CD4-positive, alpha-beta T cell (primary cell): ENCODE results near the gene GLP2R. TPM values are rescaled to one million over a fixed set of nuclear protein-coding genes. Genes with fewer than 3 reads are reported as not detected.

ENCODE experiments used
- ATAC-seq: fragments of 200-7000 bp; cut with Tn5 transposase; one replicate; pipeline ENCODE4 v1.10.0; 2022; ENCODE audit warnings: mild to moderate bottlenecking; ENCODE audit not compliant: poor library complexity
- CTCF ChIA-PET: fragments of 350-600 bp; sonication (Branson Sonifier 250); formaldehyde crosslinking; loops from one replicate; lab custom pipeline; 2021; ENCODE audit warnings: antibody characterized with exemption, inconsistent platforms; lab: Charles Lee
- POLR2A ChIA-PET: fragments of 350-600 bp; sonication (Branson Sonifier 250); formaldehyde crosslinking; loops from one replicate; lab custom pipeline; 2021; ENCODE audit warnings: antibody characterized with exemption, inconsistent platforms; lab: Charles Lee
- DNase-seq, 14 experiments: peaks; one replicate each; pipeline ENCODE4 v3.0.0-alpha.2; 2013 to 2020; ENCODE audit warnings: mixed read lengths in 2 of 14
- H3K27ac ChIP-seq, 2 donors: one replicate each; pipeline versions ENCODE4 v1.5.1 to v1.7.0; 2013; ENCODE audit warnings: low read length in 2 of 2, low read depth in 1 of 2, mild to moderate bottlenecking in 1 of 2
- H3K27me3 ChIP-seq, 2 experiments: 1 replicate in 1 of 2; 2 replicates in 1 of 2; pipeline versions ENCODE4 v1.6.1 to v1.7.0; 2013; ENCODE audit warnings: low read length in 2 of 2, control low read depth in 1 of 2, mild to moderate bottlenecking in 1 of 2, moderate library complexity in 1 of 2; ENCODE audit not compliant: insufficient read depth in 2 of 2, control insufficient read depth in 1 of 2
- H3K36me3 ChIP-seq: one replicate; pipeline ENCODE4 v1.6.1; 2013; ENCODE audit warnings: low read length, control low read depth; ENCODE audit not compliant: insufficient read depth
- H3K4me1 ChIP-seq: one replicate; pipeline ENCODE4 v1.6.1; 2013; ENCODE audit warnings: low read length, control low read depth; ENCODE audit not compliant: insufficient read depth
- H3K4me3 ChIP-seq: one replicate; pipeline ENCODE4 v1.5.1; 2013; ENCODE audit warnings: mild to moderate bottlenecking, low read length, moderate library complexity
- H3K9me3 ChIP-seq, 2 experiments: 1 replicate in 1 of 2; 2 replicates in 1 of 2; pipeline versions ENCODE4 v1.6.1 to v1.7.0; 2013; ENCODE audit warnings: low read length in 2 of 2, mild to moderate bottlenecking in 2 of 2, control low read depth in 1 of 2, moderate library complexity in 1 of 2; ENCODE audit not compliant: control insufficient read depth in 1 of 2, insufficient read depth in 1 of 2
- H3K27ac Mint-ChIP-seq: one replicate; pipeline ENCODE4 v1.8.0; 2020; ENCODE audit warnings: mixed read lengths
- H3K27me3 Mint-ChIP-seq: one replicate; pipeline ENCODE4 v1.8.0; 2021; ENCODE audit warnings: mixed read lengths
- H3K36me3 Mint-ChIP-seq: one replicate; pipeline ENCODE4 v1.8.0; 2021; ENCODE audit warnings: low read depth, mixed read lengths
- H3K4me1 Mint-ChIP-seq: one replicate; pipeline ENCODE4 v1.8.0; 2021; ENCODE audit warnings: low read depth, mixed read lengths
- H3K4me3 Mint-ChIP-seq: one replicate; pipeline ENCODE4 v1.8.0; 2020; ENCODE audit warnings: mild to moderate bottlenecking, mixed read lengths
- H3K9me3 Mint-ChIP-seq: one replicate; pipeline ENCODE4 v1.8.0; 2020; ENCODE audit warnings: mixed read lengths
- CTCF ChIP-seq: fragments of 200-600 bp; IDR thresholded peaks from one replicate; pipeline ENCODE4 v1.8.0; 2022; ENCODE audit warnings: antibody characterized with exemption, mild to moderate bottlenecking
- intact Hi-C, 2 experiments: fragments of 100-400 bp; cut with DNase I in 1 of 2; cut with micrococcal nuclease in 1 of 2; formaldehyde crosslinking; loops; one replicate each; pipeline versions ENCODE4 v1.15.1 to v1.9.0; 2023 to 2025; cut with DNase I, micrococcal nuclease
- total RNA-seq, 174 experiments: library from RNA in 2 of 174; stranded (reverse) in 2 of 174; gene quantifications; one replicate each; pipeline ENCODE4 v1.2.3 and lab custom pipeline; 2021 to 2026

The GLP2R gene
- total RNA-seq, 2 experiments from 2014 or later, result not detected

GRCh38 chr17:9818760-9819159 is 7.0 kb upstream of the GLP2R start:
- peaks cover 0 to 7% of the 10 kb centered on the region in 2 experiments for H3K9me3 ChIP-seq
- H3K4me3 ChIP-seq, result no peak overlapping the region
- H3K4me1 ChIP-seq, result no peaks in the 10 kb centered on the region
- Mint-ChIP-seq H3K27me3 (no peaks in the 10 kb centered on the region), H3K4me1 (no peaks in the 10 kb centered on the region), H3K9me3 (no peaks in the 10 kb centered on the region), H3K4me3 (no peak overlapping the region), H3K36me3 (no peaks in the 10 kb centered on the region), H3K27ac (no peak overlapping the region)
- no peaks in the 10 kb centered on the region for H3K36me3 ChIP-seq
- ATAC-seq, result no peak
- intact Hi-C loops, result no loop called here
- no peak overlapping the region for H3K27ac ChIP-seq
- ChIA-PET CTCF (no interaction called here), POLR2A (no interaction called here)
- TF ChIP-seq CTCF, result no peak
- no peak for DNase-seq
- H3K27me3 ChIP-seq, result no peaks in the 10 kb centered on the region

GRCh38 chr17:9820448-9820847 is 5.3 kb upstream of the GLP2R start:
- no peak overlapping the region for H3K27ac Mint-ChIP-seq
- Histone ChIP-seq H3K4me3 (no peak overlapping the region), H3K9me3 (peaks cover 0 to 10% of the 10 kb centered on the region in 2 experiments), H3K27ac (no peak overlapping the region), H3K27me3 (no peaks in the 10 kb centered on the region), H3K36me3 (no peaks in the 10 kb centered on the region), H3K4me1 (no peaks in the 10 kb centered on the region)
- H3K36me3 Mint-ChIP-seq, result no peaks in the 10 kb centered on the region
- H3K9me3 Mint-ChIP-seq, result no peaks in the 10 kb centered on the region
- no peak overlapping the region for H3K4me3 Mint-ChIP-seq
- DNase-seq (no peak), ATAC-seq (no peak)
- intact Hi-C loops, result no loop called here
- H3K4me1 Mint-ChIP-seq, result no peaks in the 10 kb centered on the region
- ChIA-PET POLR2A (no interaction called here), CTCF (no interaction called here)
- TF ChIP-seq CTCF, result no peak
- H3K27me3 Mint-ChIP-seq, result no peaks in the 10 kb centered on the region

- no peak within 1 kb of the TSS for H3K4me3 ChIP-seq
- Mint-ChIP-seq H3K27ac (no peak within 1 kb of the TSS), H3K9me3 (no peaks in the 10 kb centered on the region), H3K36me3 (no peaks in the 10 kb centered on the region), H3K4me3 (no peak within 1 kb of the TSS), H3K4me1 (no peaks in the 10 kb centered on the region), H3K27me3 (no peaks in the 10 kb centered on the region)
- H3K27ac ChIP-seq, result no peak within 1 kb of the TSS
- no peak for TF ChIP-seq CTCF
- POLR2A ChIA-PET, result no interaction called here
- H3K27me3 ChIP-seq, result no peaks in the 10 kb centered on the region
- intact Hi-C loops, result no loop called here
- H3K36me3 ChIP-seq, result no peaks in the 10 kb centered on the region
- DNase-seq, result no peak
- ATAC-seq, result no peak
- no peaks in the 10 kb centered on the region for H3K4me1 ChIP-seq
- CTCF ChIA-PET, result no interaction called here
- peaks cover 0 to 10% of the 10 kb centered on the region in 2 experiments for H3K9me3 ChIP-seq
Observed at GRCh38 chr17:9821921-9822320, 3.8 kb upstream of the GLP2R start, which contains the start of gene GSG1L2. GSG1L2 (minus strand) TSS chr17:9822079; CDS start chr17:9822071, 8 bp downstream.
